ENCODE results near the gene ZMAT1.

The ZMAT1 gene

DNA sequence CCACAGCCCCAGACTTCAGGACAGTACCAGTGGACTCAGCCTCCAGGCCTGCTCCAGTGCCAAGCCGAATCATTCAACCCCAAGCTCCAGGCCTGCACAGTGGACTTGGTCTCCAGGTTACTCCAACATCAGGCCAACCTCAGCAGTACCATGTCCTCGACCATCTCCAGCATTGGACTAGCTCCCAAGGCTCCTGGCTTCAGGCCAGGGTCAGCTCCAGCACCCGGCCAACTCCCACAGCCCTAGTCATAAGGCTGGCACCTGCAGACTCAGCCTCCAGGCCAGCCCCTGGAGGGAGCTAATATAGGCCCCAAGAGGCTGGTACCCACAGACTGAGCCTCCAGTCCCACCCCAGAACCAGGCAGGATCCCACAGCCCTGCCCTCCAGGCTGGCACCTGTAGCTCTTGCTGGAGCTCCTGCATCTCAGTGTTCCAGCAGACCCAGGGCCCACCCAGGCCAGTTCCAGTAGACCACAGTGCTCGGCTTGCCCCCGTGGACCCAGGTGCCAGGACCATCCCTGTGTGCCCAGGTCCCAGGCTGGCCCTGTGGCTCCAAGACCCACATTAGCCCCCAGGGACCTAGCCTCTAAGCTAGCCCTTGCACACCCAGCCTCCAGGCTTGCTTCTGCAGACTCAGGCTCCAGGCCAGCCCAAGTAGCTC lies 25.6 kb downstream of the ZMAT1 start:
- DNase-seq, result no peak
- H3K4me3 ChIP-seq (ENCODE audit: low read depth in 1 of 2, low read length in 2 of 2), result no peak overlapping the region
- H3K9ac ChIP-seq (ENCODE audit: low read depth, low read length), result no peak overlapping the region
- no peaks in the 10 kb centered on the region for H4K20me1 ChIP-seq (ENCODE audit: insufficient read depth, low read length)
- no peaks in the 10 kb centered on the region for H3K79me2 ChIP-seq (ENCODE audit: insufficient read depth, low read length)
- TF ChIP-seq, protein P1, sequence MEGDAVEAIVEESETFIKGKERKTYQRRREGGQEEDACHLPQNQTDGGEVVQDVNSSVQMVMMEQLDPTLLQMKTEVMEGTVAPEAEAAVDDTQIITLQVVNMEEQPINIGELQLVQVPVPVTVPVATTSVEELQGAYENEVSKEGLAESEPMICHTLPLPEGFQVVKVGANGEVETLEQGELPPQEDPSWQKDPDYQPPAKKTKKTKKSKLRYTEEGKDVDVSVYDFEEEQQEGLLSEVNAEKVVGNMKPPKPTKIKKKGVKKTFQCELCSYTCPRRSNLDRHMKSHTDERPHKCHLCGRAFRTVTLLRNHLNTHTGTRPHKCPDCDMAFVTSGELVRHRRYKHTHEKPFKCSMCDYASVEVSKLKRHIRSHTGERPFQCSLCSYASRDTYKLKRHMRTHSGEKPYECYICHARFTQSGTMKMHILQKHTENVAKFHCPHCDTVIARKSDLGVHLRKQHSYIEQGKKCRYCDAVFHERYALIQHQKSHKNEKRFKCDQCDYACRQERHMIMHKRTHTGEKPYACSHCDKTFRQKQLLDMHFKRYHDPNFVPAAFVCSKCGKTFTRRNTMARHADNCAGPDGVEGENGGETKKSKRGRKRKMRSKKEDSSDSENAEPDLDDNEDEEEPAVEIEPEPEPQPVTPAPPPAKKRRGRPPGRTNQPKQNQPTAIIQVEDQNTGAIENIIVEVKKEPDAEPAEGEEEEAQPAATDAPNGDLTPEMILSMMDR (IDR thresholded peaks at IDR 0.05; ENCODE audit: borderline replicate concordance, extremely low read depth, low read length, poor library complexity, severe bottlenecking), result no peak
- TF ChIP-seq EZH2 (IDR thresholded peaks at IDR 0.05; ENCODE audit: borderline replicate concordance, low read depth, low read length, severe bottlenecking), result no peak
- H3K36me3 ChIP-seq (ENCODE audit: insufficient read depth, low read length), result no peaks in the 10 kb centered on the region
- no peak for ATAC-seq (ENCODE audit: insufficient read depth, low read depth)
- H3K4me1 ChIP-seq (ENCODE audit: insufficient read depth, low read length), result no peaks in the 10 kb centered on the region
- no peak overlapping the region for H3K27ac ChIP-seq (ENCODE audit: low read length)
- H2AFZ ChIP-seq (ENCODE audit: low read depth, low read length), result no peak overlapping the region
- H3K27me3 ChIP-seq (ENCODE audit: insufficient read depth, low read length, poor library complexity), result no peaks in the 10 kb centered on the region
- H3K4me2 ChIP-seq (ENCODE audit: insufficient read depth, low read length), result no peak overlapping the region
- no peaks in the 10 kb centered on the region for H3K9me3 ChIP-seq (ENCODE audit: insufficient read depth, low read length, severe bottlenecking)

DNA sequence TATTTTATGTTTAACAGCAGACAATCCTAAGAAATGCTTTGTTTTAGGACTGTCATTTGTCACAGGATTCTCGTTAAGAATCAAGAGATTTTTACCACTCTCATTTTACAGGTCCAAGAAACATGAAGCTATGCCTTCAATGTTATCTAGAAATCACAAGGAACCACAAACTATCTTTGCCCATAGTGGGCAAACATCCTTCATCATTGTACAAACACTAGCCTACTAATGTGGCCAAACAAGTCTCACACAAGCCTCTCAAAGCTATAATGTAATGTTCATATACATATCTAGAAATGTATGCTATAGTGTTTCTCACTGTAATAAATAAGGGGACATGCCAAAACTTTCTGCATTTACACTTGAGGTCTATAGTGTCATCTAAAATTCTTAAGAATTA lies 26.8 kb downstream of the ZMAT1 start:
- H3K36me3 ChIP-seq (ENCODE audit: insufficient read depth, low read length), result no peaks in the 10 kb centered on the region
- no peaks in the 10 kb centered on the region for H3K27me3 ChIP-seq (ENCODE audit: insufficient read depth, low read length, poor library complexity)
- no peak overlapping the region for H3K4me2 ChIP-seq (ENCODE audit: insufficient read depth, low read length)
- no peaks in the 10 kb centered on the region for H3K4me1 ChIP-seq (ENCODE audit: insufficient read depth, low read length)
- H2AFZ ChIP-seq (ENCODE audit: low read depth, low read length), result no peak overlapping the region
- H3K79me2 ChIP-seq (ENCODE audit: insufficient read depth, low read length), result no peaks in the 10 kb centered on the region
- ATAC-seq (ENCODE audit: insufficient read depth, low read depth) (no peak), DNase-seq (no peak)
- H3K4me3 ChIP-seq (ENCODE audit: low read depth in 1 of 2, low read length in 2 of 2), result no peak overlapping the region
- H3K9ac ChIP-seq (ENCODE audit: low read depth, low read length), result no peak overlapping the region
- no peaks in the 10 kb centered on the region for H3K9me3 ChIP-seq (ENCODE audit: insufficient read depth, low read length, severe bottlenecking)
- H4K20me1 ChIP-seq (ENCODE audit: insufficient read depth, low read length), result no peaks in the 10 kb centered on the region
- TF ChIP-seq, protein P1 (IDR thresholded peaks at IDR 0.05; ENCODE audit: borderline replicate concordance, extremely low read depth, low read length, poor library complexity, severe bottlenecking), result no peak
- TF ChIP-seq EZH2 (IDR thresholded peaks at IDR 0.05; ENCODE audit: borderline replicate concordance, low read depth, low read length, severe bottlenecking), result no peak
- no peak overlapping the region for H3K27ac ChIP-seq (ENCODE audit: low read length)

Measured in DND-41 (cell line).